RWPE1 (cell line): ENCODE results near the gene PRRX2.

Source experiments
- CTCF ChIA-PET: fragments of 350-600 bp; sonication (Branson Sonifier 250); formaldehyde crosslinking; extraction: SDS; loops from one replicate; lab custom pipeline; 2021; lab: Yijun Ruan, JAX
- POLR2A ChIA-PET: fragments of 400-600 bp; formaldehyde crosslinking; extraction: SDS; loops from one replicate; lab custom pipeline; 2020; ENCODE audit warnings: antibody characterized with exemption; ENCODE audit not compliant: low non-redundant PET; lab: Yijun Ruan, JAX
- DNase-seq: peaks from one replicate; pipeline ENCODE4 v3.0.0; 2012; ENCODE audit warnings: low spot score
- H3K27ac ChIP-seq: fragments of 450-650 bp; 2 replicates; pipeline ENCODE4 v1.5.1; 2017
- CTCF ChIP-seq: fragments of 450-650 bp; conservative IDR thresholded peaks from 2 replicates; pipeline ENCODE4 v1.5.1; 2017; ENCODE audit warnings: low read depth, mild to moderate bottlenecking

Gene PRRX2

GRCh38 chr9:129717991-129718390, 52.5 kb downstream of the PRRX2 start:
- no peak for DNase-seq
- no peak overlapping the region for H3K27ac ChIP-seq
- no peak for TF ChIP-seq CTCF
- CTCF ChIA-PET: interaction anchor here (0.6 to 1.6 kb wide), 3 partner anchors 8 to 66 kb away, joined by 3 to 7 read pairs (median 3); no protein-coding TSS in a partner anchor
- POLR2A ChIA-PET: no interaction called here

- no peak for DNase-seq
- TF ChIP-seq CTCF: no peak
- H3K27ac ChIP-seq: no peak overlapping the region
- CTCF ChIA-PET: interaction anchor here (0.6 to 1.6 kb wide), 3 partner anchors 8 to 66 kb away, joined by 3 to 7 read pairs (median 3); no protein-coding TSS in a partner anchor
- POLR2A ChIA-PET: no interaction called here
These were observed 53.2 kb downstream of the PRRX2 start for GRCh38 chr9:129718647-129719046.

GRCh38 chr9:129719135-129719534, 53.7 kb downstream of the PRRX2 start:
- DNase-seq: no peak
- CTCF ChIA-PET: interaction anchor here (0.6 to 1.6 kb wide), 3 partner anchors 7 to 65 kb away, joined by 3 to 7 read pairs (median 3); no protein-coding TSS in a partner anchor
- H3K27ac ChIP-seq: no peak overlapping the region
- no peak for TF ChIP-seq CTCF
- POLR2A ChIA-PET: no interaction called here

GRCh38 chr9:129720181-129720864, 54.9 kb downstream of the PRRX2 start:
- TF ChIP-seq CTCF: peak; percentile 29
- no peak for DNase-seq
- POLR2A ChIA-PET: no interaction called here
- no peak overlapping the region for H3K27ac ChIP-seq
- CTCF ChIA-PET: interaction anchor here (0.6 to 2.6 kb wide), 10 partner anchors 11 to 737 kb away, joined by 3 to 26 read pairs (median 3); no protein-coding TSS in a partner anchor

GRCh38 chr9:129720865-129721545, 55.6 kb downstream of the PRRX2 start:
- DNase-seq: no peak
- no peak overlapping the region for H3K27ac ChIP-seq
- CTCF ChIA-PET: interaction anchor here (0.6 to 2.6 kb wide), 11 partner anchors 12 to 737 kb away, joined by 3 to 26 read pairs (median 3); no protein-coding TSS in a partner anchor
- POLR2A ChIA-PET: no interaction called here
- TF ChIP-seq CTCF: peak; percentile 9; the same call in 1 of the 2 replicates

GRCh38 chr9:129722913-129723312, 57.5 kb downstream of the PRRX2 start:
- ChIA-PET POLR2A (no interaction called here), CTCF (interaction anchor here (1.1 to 2.6 kb wide), 2 partner anchors 15 to 80 kb away, joined by 3 to 26 read pairs; no protein-coding TSS in a partner anchor)
- no peak for DNase-seq
- TF ChIP-seq CTCF: no peak
- no peak overlapping the region for H3K27ac ChIP-seq
